Measurements from ENCODE around the gene PPP6R2.

- TF ChIP-seq, protein P1, sequence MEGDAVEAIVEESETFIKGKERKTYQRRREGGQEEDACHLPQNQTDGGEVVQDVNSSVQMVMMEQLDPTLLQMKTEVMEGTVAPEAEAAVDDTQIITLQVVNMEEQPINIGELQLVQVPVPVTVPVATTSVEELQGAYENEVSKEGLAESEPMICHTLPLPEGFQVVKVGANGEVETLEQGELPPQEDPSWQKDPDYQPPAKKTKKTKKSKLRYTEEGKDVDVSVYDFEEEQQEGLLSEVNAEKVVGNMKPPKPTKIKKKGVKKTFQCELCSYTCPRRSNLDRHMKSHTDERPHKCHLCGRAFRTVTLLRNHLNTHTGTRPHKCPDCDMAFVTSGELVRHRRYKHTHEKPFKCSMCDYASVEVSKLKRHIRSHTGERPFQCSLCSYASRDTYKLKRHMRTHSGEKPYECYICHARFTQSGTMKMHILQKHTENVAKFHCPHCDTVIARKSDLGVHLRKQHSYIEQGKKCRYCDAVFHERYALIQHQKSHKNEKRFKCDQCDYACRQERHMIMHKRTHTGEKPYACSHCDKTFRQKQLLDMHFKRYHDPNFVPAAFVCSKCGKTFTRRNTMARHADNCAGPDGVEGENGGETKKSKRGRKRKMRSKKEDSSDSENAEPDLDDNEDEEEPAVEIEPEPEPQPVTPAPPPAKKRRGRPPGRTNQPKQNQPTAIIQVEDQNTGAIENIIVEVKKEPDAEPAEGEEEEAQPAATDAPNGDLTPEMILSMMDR (IDR thresholded peaks at IDR 0.05; ENCODE audit: low read depth, low read length), result no peak
- TF ChIP-seq POLR2A (IDR thresholded peaks at IDR 0.05; ENCODE audit: extremely low read depth, insufficient read length), result no peak
These were observed 93.8 kb downstream of the PPP6R2 start for GRCh38 chr22:50436841-50437341.

All from NB4 (cell line).